ENCODE measurements around the gene AHRR. TPM values are rescaled to one million over a fixed set of nuclear protein-coding genes. Genes with fewer than 3 reads are reported as not detected.

The AHRR gene
- total RNA-seq, 1 donor from 2014 or later = 2.0 TPM

DNA sequence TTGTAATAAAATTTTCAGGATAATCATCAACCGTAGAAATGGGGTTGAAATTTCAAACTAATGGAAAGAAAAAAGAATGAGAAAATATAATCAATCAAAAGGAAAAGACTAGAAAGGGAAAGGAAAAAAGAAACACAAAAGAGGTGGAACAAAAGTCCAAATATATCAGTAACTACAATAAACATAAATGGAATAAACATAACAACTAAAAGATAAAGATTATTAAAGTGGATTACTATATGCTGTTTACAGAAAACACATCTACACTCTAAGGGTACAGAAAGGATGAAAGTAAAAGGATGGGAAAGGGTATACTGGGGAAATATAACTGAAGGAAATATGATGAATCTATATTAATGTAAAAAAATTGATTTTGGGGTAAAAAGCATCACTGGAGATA lies 43.0 kb downstream of the AHRR start:
- no peaks in the 10 kb centered on the region for H3K4me1 Mint-ChIP-seq (ENCODE audit: low read depth, unreplicated experiment)
- no peak overlapping the region for H3K4me3 Mint-ChIP-seq (ENCODE audit: unreplicated experiment)
- TF ChIP-seq, protein P1, sequence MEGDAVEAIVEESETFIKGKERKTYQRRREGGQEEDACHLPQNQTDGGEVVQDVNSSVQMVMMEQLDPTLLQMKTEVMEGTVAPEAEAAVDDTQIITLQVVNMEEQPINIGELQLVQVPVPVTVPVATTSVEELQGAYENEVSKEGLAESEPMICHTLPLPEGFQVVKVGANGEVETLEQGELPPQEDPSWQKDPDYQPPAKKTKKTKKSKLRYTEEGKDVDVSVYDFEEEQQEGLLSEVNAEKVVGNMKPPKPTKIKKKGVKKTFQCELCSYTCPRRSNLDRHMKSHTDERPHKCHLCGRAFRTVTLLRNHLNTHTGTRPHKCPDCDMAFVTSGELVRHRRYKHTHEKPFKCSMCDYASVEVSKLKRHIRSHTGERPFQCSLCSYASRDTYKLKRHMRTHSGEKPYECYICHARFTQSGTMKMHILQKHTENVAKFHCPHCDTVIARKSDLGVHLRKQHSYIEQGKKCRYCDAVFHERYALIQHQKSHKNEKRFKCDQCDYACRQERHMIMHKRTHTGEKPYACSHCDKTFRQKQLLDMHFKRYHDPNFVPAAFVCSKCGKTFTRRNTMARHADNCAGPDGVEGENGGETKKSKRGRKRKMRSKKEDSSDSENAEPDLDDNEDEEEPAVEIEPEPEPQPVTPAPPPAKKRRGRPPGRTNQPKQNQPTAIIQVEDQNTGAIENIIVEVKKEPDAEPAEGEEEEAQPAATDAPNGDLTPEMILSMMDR (IDR thresholded peaks at IDR 0.05; ENCODE audit: partially characterized antibody, unreplicated experiment) = no peak
- peaks cover under 1% of the 10 kb centered on the region for H3K27me3 Mint-ChIP-seq (ENCODE audit: unreplicated experiment)
- DNase-seq = no peak
- no peak overlapping the region for H3K27ac Mint-ChIP-seq (ENCODE audit: unreplicated experiment)
- H3K9me3 Mint-ChIP-seq (ENCODE audit: unreplicated experiment) = peaks cover 9% of the 10 kb centered on the region
- peaks cover 24% of the 10 kb centered on the region for H3K36me3 Mint-ChIP-seq (ENCODE audit: unreplicated experiment)

DNA sequence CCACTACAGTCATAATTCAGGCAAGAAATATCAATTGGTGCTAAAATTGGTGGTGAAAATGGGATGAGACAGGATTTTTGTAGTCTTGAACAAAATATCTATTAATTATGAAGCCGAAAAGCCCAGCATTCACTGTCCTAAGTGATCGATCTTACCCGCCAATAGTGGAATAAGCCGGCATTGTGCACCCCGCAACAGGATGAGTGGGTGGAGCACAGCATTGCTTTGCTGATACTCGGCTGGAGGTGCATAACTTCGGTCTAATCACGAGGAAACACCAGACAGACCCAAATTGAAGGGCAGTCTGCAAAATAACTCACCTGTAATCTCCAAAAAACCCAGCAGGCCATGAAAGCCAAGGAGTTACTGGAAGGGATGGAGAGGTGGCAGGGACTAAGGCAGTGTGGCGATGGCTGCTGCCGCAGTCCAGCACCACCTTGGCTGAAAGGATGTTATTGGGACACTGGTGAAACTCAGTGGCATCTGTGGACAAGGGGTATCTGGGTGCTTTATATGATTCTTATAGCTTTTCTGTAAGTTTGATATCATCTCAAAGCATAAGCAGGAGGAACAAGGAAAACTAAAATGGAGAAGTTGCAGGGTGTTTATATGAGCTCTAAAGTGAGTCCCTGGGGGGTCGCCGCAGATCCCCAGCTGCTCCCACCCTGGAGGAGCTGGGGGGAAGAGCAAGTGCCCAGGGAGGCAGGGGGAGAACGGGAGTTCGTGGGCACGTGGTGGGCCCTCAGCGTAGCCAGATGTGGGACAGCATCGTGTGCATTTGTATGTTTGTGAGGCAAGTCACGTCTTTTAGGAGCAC lies 45.2 kb downstream of the AHRR start:
- Mint-ChIP-seq H3K4me3 (ENCODE audit: unreplicated experiment) (no peak overlapping the region), H3K4me1 (ENCODE audit: low read depth, unreplicated experiment) (peaks cover 2% of the 10 kb centered on the region), H3K27me3 (ENCODE audit: unreplicated experiment) (no peaks in the 10 kb centered on the region), H3K27ac (ENCODE audit: unreplicated experiment) (no peak overlapping the region), H3K9me3 (ENCODE audit: unreplicated experiment) (peaks cover 9% of the 10 kb centered on the region), H3K36me3 (ENCODE audit: unreplicated experiment) (peaks cover 18% of the 10 kb centered on the region)
- DNase-seq = no peak
- TF ChIP-seq, protein P1 (IDR thresholded peaks at IDR 0.05; ENCODE audit: partially characterized antibody, unreplicated experiment) = no peak

DNA sequence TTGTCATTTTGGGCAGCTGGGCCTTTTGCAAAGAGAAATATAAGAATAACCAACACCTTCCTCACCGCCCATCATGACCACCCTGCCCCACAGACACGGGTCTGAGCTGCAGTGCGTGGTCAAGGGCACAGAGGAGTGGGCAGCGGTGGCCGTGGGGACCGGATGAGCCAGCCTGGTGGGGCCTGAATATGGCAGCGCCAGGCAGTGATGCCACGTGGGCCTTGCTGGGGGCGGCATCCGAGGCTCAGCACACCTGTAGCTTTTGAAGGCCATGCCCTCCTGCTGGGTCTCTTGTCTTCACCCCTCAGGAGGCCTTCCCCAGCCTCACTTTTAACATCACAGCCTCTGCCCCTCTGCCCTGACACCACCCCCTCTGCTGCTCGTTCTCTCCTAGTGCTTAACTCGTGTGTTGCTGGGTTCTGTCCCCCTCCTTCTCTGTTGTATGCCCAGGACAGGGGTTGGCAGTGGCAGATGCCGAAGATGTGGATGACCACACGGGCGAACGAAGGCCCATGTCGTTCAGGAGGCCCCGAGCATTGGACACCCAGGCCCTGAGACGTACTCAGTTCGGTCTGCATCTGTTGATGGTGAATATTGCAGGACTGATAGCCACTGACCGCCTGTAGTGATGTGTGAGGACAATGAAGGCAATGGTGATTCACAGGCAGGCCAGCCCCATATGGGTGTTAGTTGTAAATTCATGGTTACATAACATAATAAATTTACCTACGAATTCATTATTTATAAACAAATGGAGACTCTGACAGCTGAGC lies 46.0 kb downstream of the AHRR start:
- peaks cover 18% of the 10 kb centered on the region for H3K36me3 Mint-ChIP-seq (ENCODE audit: unreplicated experiment)
- DNase-seq = peak; percentile 4
- H3K9me3 Mint-ChIP-seq (ENCODE audit: unreplicated experiment) = peaks cover 9% of the 10 kb centered on the region
- peaks cover 4% of the 10 kb centered on the region for H3K4me1 Mint-ChIP-seq (ENCODE audit: low read depth, unreplicated experiment)
- no peak overlapping the region for H3K4me3 Mint-ChIP-seq (ENCODE audit: unreplicated experiment)
- TF ChIP-seq, protein P1 (IDR thresholded peaks at IDR 0.05; ENCODE audit: partially characterized antibody, unreplicated experiment) = no peak
- H3K27ac Mint-ChIP-seq (ENCODE audit: unreplicated experiment) = no peak overlapping the region
- peaks cover 3% of the 10 kb centered on the region for H3K27me3 Mint-ChIP-seq (ENCODE audit: unreplicated experiment)

DNA sequence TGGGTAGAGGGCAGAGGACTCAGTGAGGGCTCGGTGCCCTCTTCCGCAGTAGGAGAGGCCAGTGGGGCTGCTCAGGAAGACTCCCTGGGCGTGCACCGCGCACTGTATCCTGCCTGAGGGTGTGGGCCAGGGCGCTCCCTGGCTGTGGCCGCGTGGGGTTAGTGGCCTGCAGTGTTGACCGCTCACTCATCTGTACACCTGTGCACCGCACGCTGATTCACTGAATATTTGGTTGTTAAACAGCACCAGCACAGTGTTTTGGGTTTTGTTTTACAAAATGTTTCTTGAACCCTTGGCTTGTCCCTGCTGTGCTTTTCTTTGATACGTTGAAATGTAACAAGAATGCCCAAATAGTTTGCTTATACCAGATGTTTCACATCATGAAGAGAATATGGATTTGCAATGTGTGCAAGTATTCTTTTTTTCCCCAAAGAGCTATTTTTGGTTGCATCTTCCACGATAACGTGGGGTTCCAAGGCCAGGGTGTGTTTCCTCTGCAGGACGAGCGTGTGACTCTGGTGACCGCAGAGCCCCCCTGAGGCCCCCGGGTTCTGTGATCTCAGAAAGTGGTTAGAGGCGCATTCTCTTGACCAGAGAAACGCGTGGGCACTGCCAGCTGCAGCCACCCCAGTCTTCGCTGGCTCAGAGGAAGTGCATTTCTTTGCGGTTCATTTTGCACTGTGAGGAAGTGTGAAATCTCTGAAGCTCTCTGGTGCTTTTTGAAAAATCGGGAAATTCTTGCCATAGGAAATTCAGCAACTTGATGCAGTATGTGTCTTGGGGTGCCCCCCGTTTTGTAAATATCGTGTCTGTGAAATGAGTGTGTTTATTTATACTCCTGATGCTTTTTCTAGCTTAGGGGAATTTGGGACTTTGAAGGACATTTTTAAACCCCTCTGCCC lies 46.9 kb downstream of the AHRR start:
- peaks cover 9% of the 10 kb centered on the region for H3K9me3 Mint-ChIP-seq (ENCODE audit: unreplicated experiment)
- peaks cover 18% of the 10 kb centered on the region for H3K36me3 Mint-ChIP-seq (ENCODE audit: unreplicated experiment)
- H3K4me3 Mint-ChIP-seq (ENCODE audit: unreplicated experiment) = no peak overlapping the region
- H3K27ac Mint-ChIP-seq (ENCODE audit: unreplicated experiment) = no peak overlapping the region
- TF ChIP-seq, protein P1 (IDR thresholded peaks at IDR 0.05; ENCODE audit: partially characterized antibody, unreplicated experiment) = no peak
- peaks cover 4% of the 10 kb centered on the region for H3K4me1 Mint-ChIP-seq (ENCODE audit: low read depth, unreplicated experiment)
- DNase-seq = peak; percentile 6
- H3K27me3 Mint-ChIP-seq (ENCODE audit: unreplicated experiment) = peaks cover 3% of the 10 kb centered on the region

Measured in glutamatergic neuron (in vitro differentiated cells).